Osteocyte (in vitro differentiated cells): ENCODE results near the gene CTNNA2. TPM values are rescaled to one million over a fixed set of nuclear protein-coding genes. Genes with fewer than 3 reads are reported as not detected.

Source experiments
- DNase-seq: peaks from one replicate; pipeline ENCODE4 v3.0.0; 2021; ENCODE audit warnings: mixed read lengths; ENCODE audit not compliant: unreplicated experiment; ENCODE audit errors: extremely low spot score
- H3K27ac Mint-ChIP-seq: one replicate; pipeline ENCODE4 v1.8.0; 2021; ENCODE audit warnings: mild to moderate bottlenecking, mixed read lengths; ENCODE audit not compliant: unreplicated experiment
- H3K27me3 Mint-ChIP-seq: one replicate; pipeline ENCODE4 v1.8.0; 2021; ENCODE audit warnings: mixed read lengths; ENCODE audit not compliant: unreplicated experiment
- H3K36me3 Mint-ChIP-seq: one replicate; pipeline ENCODE4 v1.8.0; 2021; ENCODE audit warnings: mixed read lengths; ENCODE audit not compliant: unreplicated experiment
- H3K4me1 Mint-ChIP-seq: one replicate; pipeline ENCODE4 v1.8.0; 2021; ENCODE audit warnings: mixed read lengths; ENCODE audit not compliant: unreplicated experiment
- H3K4me3 Mint-ChIP-seq: one replicate; pipeline ENCODE4 v1.8.0; 2021; ENCODE audit warnings: mild to moderate bottlenecking, moderate library complexity, mixed read lengths; ENCODE audit not compliant: unreplicated experiment
- H3K9me3 Mint-ChIP-seq: one replicate; pipeline ENCODE4 v1.8.0; 2021; ENCODE audit warnings: mixed read lengths; ENCODE audit not compliant: unreplicated experiment
- total RNA-seq: library from RNA; stranded (reverse); gene quantifications from 2 replicates; pipeline ENCODE4 v1.2.1, GENCODE V29; 2021
- TF ChIP-seq, protein P1 (sequence below): fragments of 200-600 bp; sonication (generic); IDR thresholded peaks from 2 replicates; pipeline ENCODE4 v1.5.0; 2021; ENCODE audit warnings: antibody characterized with exemption, mild to moderate bottlenecking, moderate library complexity

The CTNNA2 gene
- total RNA-seq, 1 donor from 2014 or later = not detected

DNA sequence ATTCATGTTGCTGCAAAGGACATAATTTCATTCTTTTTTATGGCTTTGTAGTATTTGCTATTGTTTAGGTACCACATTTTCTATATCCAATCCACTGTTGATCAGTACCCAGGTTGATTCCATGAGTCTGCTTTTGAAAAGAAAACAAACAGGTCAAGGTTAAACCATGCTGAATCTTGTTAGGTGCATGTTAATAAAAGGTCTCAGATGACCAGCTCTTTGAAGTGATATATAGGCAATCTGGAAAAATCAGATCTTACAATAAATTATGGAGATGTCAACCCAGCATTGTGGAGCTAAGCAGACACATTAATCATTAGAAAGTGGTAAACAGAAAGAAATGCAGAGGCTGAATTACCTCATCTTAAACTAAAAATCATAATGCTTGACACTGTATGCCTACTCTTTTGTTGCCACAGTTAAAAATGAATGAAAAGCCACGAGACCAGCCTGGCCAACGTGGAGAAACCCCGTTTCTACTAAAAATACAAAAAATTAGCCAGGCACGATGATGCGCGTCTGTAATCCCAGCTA is 246.0 kb downstream of the CTNNA2 start:
- DNase-seq = no peak
- Mint-ChIP-seq H3K9me3 (no peaks in the 10 kb centered on the region), H3K27me3 (peaks cover 46% of the 10 kb centered on the region), H3K4me3 (no peak overlapping the region), H3K4me1 (no peaks in the 10 kb centered on the region), H3K27ac (no peak overlapping the region), H3K36me3 (no peaks in the 10 kb centered on the region)
- TF ChIP-seq, protein P1, sequence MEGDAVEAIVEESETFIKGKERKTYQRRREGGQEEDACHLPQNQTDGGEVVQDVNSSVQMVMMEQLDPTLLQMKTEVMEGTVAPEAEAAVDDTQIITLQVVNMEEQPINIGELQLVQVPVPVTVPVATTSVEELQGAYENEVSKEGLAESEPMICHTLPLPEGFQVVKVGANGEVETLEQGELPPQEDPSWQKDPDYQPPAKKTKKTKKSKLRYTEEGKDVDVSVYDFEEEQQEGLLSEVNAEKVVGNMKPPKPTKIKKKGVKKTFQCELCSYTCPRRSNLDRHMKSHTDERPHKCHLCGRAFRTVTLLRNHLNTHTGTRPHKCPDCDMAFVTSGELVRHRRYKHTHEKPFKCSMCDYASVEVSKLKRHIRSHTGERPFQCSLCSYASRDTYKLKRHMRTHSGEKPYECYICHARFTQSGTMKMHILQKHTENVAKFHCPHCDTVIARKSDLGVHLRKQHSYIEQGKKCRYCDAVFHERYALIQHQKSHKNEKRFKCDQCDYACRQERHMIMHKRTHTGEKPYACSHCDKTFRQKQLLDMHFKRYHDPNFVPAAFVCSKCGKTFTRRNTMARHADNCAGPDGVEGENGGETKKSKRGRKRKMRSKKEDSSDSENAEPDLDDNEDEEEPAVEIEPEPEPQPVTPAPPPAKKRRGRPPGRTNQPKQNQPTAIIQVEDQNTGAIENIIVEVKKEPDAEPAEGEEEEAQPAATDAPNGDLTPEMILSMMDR = no peak

DNA sequence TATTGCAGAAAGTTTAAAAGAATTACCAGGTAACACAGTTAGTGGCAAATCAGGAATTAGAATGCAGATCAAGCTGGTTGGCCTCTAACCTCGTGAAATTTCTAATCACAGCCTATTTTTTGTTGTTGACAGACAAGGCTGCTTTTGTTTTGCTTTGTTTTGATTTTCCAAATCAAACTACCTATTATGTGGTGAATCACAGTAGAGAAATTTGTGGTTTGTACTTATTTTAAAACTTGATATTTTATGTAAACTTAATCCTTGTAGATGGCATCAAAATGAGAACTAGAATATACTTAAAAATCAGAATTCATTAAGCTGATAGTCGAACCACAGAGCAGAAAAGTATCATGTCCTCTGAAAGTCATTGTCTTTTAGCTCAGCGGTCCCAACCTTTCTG is 258.1 kb downstream of the CTNNA2 start:
- TF ChIP-seq, protein P1 = no peak
- Mint-ChIP-seq H3K9me3 (no peaks in the 10 kb centered on the region), H3K4me3 (no peak overlapping the region), H3K4me1 (no peaks in the 10 kb centered on the region), H3K36me3 (no peaks in the 10 kb centered on the region), H3K27me3 (peaks cover 15% of the 10 kb centered on the region), H3K27ac (no peak overlapping the region)
- no peak for DNase-seq

DNA sequence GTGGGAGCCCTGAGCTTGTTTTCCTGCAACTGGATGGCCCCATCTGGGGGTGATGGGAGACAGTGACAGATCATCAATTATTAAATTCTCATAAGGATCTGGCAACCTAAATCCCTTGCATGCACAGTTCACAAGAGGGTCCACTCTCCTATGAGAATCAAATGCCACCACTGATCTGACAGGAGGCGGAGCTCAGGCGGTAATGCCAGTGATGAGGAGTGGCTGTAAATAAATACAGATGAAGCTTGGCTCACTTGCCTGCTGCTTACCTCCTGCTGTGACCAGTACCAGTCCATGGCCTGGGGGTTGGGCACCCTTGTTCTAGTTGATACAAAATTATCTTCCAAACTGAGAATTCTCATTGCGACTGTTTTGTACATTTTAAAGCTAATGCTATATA is 258.6 kb downstream of the CTNNA2 start:
- TF ChIP-seq, protein P1 = no peak
- Mint-ChIP-seq H3K36me3 (no peaks in the 10 kb centered on the region), H3K27ac (no peak overlapping the region), H3K4me1 (no peaks in the 10 kb centered on the region), H3K4me3 (no peak overlapping the region), H3K9me3 (no peaks in the 10 kb centered on the region), H3K27me3 (peaks cover 12% of the 10 kb centered on the region)
- DNase-seq = no peak

DNA sequence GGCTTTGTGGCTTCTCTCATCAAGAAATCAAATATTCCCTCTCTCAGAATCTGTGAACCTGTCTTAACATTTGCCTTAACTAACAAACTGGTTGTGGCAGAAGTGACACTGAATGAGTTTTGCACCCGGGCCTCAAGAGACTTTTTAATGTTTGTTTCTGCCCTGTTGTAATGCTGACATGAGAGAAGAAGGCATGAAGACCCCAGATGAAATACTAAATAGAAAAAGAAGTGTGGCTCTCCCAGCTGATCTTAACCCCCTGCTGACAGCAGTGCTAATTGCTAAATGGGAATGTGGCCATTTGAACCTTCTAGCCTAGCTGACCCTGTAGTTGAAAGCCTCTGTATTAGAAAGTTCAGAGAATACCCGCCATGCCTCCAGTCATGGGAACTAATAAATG is 261.2 kb downstream of the CTNNA2 start:
- TF ChIP-seq, protein P1 = no peak
- H3K27ac Mint-ChIP-seq = no peak overlapping the region
- no peaks in the 10 kb centered on the region for H3K4me1 Mint-ChIP-seq
- H3K9me3 Mint-ChIP-seq = no peaks in the 10 kb centered on the region
- peaks cover 8% of the 10 kb centered on the region for H3K27me3 Mint-ChIP-seq
- no peak overlapping the region for H3K4me3 Mint-ChIP-seq
- no peaks in the 10 kb centered on the region for H3K36me3 Mint-ChIP-seq
- no peak for DNase-seq

DNA sequence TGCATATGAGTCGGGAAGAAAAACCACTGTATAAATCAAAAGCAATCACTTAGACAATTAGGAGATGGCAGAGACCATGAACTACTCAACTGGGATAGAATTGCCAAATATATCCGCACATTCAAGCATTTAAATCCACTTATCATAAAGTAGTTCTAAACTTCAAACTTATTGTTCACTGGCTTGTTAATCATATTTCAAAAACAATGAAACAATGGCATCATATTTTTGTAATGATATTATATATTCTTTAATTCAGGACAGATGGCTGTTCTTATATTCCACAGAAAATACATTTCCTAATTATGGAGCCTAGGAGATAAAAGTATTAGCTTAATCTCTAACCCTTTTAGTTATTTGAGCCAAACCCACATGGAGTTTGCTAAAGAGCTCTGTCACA is 263.6 kb downstream of the CTNNA2 start:
- no peak for DNase-seq
- TF ChIP-seq, protein P1 = no peak
- no peaks in the 10 kb centered on the region for H3K4me1 Mint-ChIP-seq
- no peak overlapping the region for H3K4me3 Mint-ChIP-seq
- H3K27me3 Mint-ChIP-seq = peaks cover 16% of the 10 kb centered on the region
- no peaks in the 10 kb centered on the region for H3K36me3 Mint-ChIP-seq
- no peak overlapping the region for H3K27ac Mint-ChIP-seq
- H3K9me3 Mint-ChIP-seq = no peaks in the 10 kb centered on the region
